ENCODE data around the gene CATSPERE.

CATSPERE gene

GRCh38 chr1:244461245-244462071 is at the start of gene CATSPERE:
TSS of gene CATSPERE (plus strand) at chr1:244461273. CDS start at chr1:244461430, 157 bp downstream.
- DNase-seq (ENCODE audit: low read depth) = no peak
- H3K4me3 ChIP-seq (ENCODE audit: low read depth, low read length) = no peak within 1 kb of the TSS
- no peak for TF ChIP-seq CTCF (IDR thresholded peaks at IDR 0.05; ENCODE audit: control insufficient read depth, extremely low read depth, insufficient read depth)

GRCh38 chr1:244412176-244412575 is 48.9 kb upstream of the CATSPERE start:
- H3K4me3 ChIP-seq (ENCODE audit: low read depth, low read length) = no peak overlapping the region
- DNase-seq (ENCODE audit: low read depth) = no peak
- TF ChIP-seq CTCF (IDR thresholded peaks at IDR 0.05; ENCODE audit: control insufficient read depth, extremely low read depth, insufficient read depth) = no peak

GRCh38 chr1:244413736-244414135 is 47.3 kb upstream of the CATSPERE start:
- DNase-seq (ENCODE audit: low read depth) = no peak
- TF ChIP-seq CTCF (IDR thresholded peaks at IDR 0.05; ENCODE audit: control insufficient read depth, extremely low read depth, insufficient read depth) = no peak
- H3K4me3 ChIP-seq (ENCODE audit: low read depth, low read length) = no peak overlapping the region

GRCh38 chr1:244414543-244414942 is 46.5 kb upstream of the CATSPERE start:
- no peak for DNase-seq (ENCODE audit: low read depth)
- no peak overlapping the region for H3K4me3 ChIP-seq (ENCODE audit: low read depth, low read length)
- no peak for TF ChIP-seq CTCF (IDR thresholded peaks at IDR 0.05; ENCODE audit: control insufficient read depth, extremely low read depth, insufficient read depth)

- TF ChIP-seq CTCF (IDR thresholded peaks at IDR 0.05; ENCODE audit: control insufficient read depth, extremely low read depth, insufficient read depth) = no peak
- no peak for DNase-seq (ENCODE audit: low read depth)
- H3K4me3 ChIP-seq (ENCODE audit: low read depth, low read length) = no peak overlapping the region
Measured at GRCh38 chr1:244419024-244419423, 42.0 kb upstream of the CATSPERE start.

GRCh38 chr1:244422174-244422573 is 38.9 kb upstream of the CATSPERE start:
- H3K4me3 ChIP-seq (ENCODE audit: low read depth, low read length) = no peak overlapping the region
- no peak for DNase-seq (ENCODE audit: low read depth)
- TF ChIP-seq CTCF (IDR thresholded peaks at IDR 0.05; ENCODE audit: control insufficient read depth, extremely low read depth, insufficient read depth) = no peak
